SK-N-SH (cell line): ENCODE results near the gene IL4. TPM values are rescaled to one million over a fixed set of nuclear protein-coding genes. Genes with fewer than 3 reads are reported as not detected.
"Not testable (repeated sequence)": the region's sequence is repeated elsewhere in the genome, so short reads cannot be mapped to it uniquely, and the experiment has no call there.

Experiments
- CTCF ChIA-PET: fragments of 300-600, 350-600 bp; formaldehyde crosslinking; extraction: SDS; loops from one replicate; lab custom pipeline; 2021; lab: Yijun Ruan, JAX
- POLR2A ChIA-PET: fragments of 350-600 bp; sonication (Branson Sonifier 250); formaldehyde crosslinking; extraction: SDS; loops from one replicate; lab custom pipeline; 2020; ENCODE audit warnings: antibody characterized with exemption, inconsistent platforms; lab: Yijun Ruan, JAX
- DNase-seq: peaks from one replicate; pipeline ENCODE4 v3.0.0; 2012
- H2AFZ ChIP-seq: fragments of 200-600 bp; sonication (generic); 2 replicates; pipeline ENCODE4 v1.8.1; 2016; ENCODE audit warnings: antibody characterized with exemption, mild to moderate bottlenecking, low read depth
- H3F3A ChIP-seq: fragments of 200-600 bp; sonication (generic); replicated peaks from 2 replicates; pipeline ENCODE3; 2016; ENCODE audit warnings: antibody characterized with exemption, mild to moderate bottlenecking; ENCODE audit not compliant: insufficient read depth
- H3K27ac ChIP-seq, 2 experiments: fragments of 200-500 bp in 1 of 2; fragments of 200-600 bp in 1 of 2; sonication (Bioruptor generic) in 1 of 2; sonication (generic), shearing (Covaris generic) in 1 of 2; 2 replicates each; pipeline versions ENCODE4 v1.5.1 to v1.6.1; 2014 to 2016; ENCODE audit warnings: low read depth in 2 of 2, inconsistent platforms in 1 of 2, low read length in 1 of 2, mild to moderate bottlenecking in 1 of 2, mixed read lengths in 1 of 2
- H3K27me3 ChIP-seq: fragments of 200-600 bp; sonication (generic), shearing (Covaris generic); 2 replicates; pipeline ENCODE4 v1.6.1; 2016; ENCODE audit warnings: mixed run types; ENCODE audit not compliant: insufficient read depth
- H3K36me3 ChIP-seq, 2 experiments: fragments of 200-500 bp in 1 of 2; fragments of 200-600 bp in 1 of 2; sonication (Bioruptor generic) in 1 of 2; sonication (generic) in 1 of 2; replicated peaks in 1 of 2; 2 replicates each; pipeline versions ENCODE3 to v1.5.1; 2014 to 2016; ENCODE audit warnings: low read length in 1 of 2, mild to moderate bottlenecking in 1 of 2; ENCODE audit not compliant: insufficient read depth in 2 of 2, control insufficient read depth in 1 of 2
- H3K4me1 ChIP-seq, 2 experiments: fragments of 200-500 bp in 1 of 2; fragments of 200-600 bp in 1 of 2; sonication (Bioruptor generic) in 1 of 2; sonication (generic), shearing (Covaris generic) in 1 of 2; 2 replicates each; pipeline versions ENCODE4 v1.5.1 to v1.6.1; 2014 to 2016; ENCODE audit warnings: low read depth in 1 of 2, low read length in 1 of 2, mixed run types in 1 of 2; ENCODE audit not compliant: insufficient read depth in 2 of 2, control insufficient read depth in 1 of 2
- H3K4me2 ChIP-seq: fragments of 200-600 bp; sonication (generic), shearing (Covaris generic); 2 replicates; pipeline ENCODE4 v1.6.1; 2017; ENCODE audit warnings: mixed run types
- H3K4me3 ChIP-seq, 2 experiments: fragments of 200-500 bp in 1 of 2; fragments of 200-600 bp in 1 of 2; sonication (Bioruptor generic) in 1 of 2; sonication (generic), shearing (Covaris generic) in 1 of 2; 2 replicates each; pipeline versions ENCODE4 v1.5.1 to v1.8.1; 2014 to 2016; ENCODE audit warnings: low read depth in 2 of 2, inconsistent platforms in 1 of 2, low read length in 1 of 2, mild to moderate bottlenecking in 1 of 2, mixed read lengths in 1 of 2, moderate library complexity in 1 of 2
- H3K79me2 ChIP-seq: fragments of 200-600 bp; sonication (generic); 2 replicates; pipeline ENCODE4 v1.8.1; 2017; ENCODE audit warnings: mild to moderate bottlenecking; ENCODE audit not compliant: insufficient read depth
- H3K9ac ChIP-seq: fragments of 200-600 bp; sonication (generic); 2 replicates; pipeline ENCODE4 v1.6.1; 2017; ENCODE audit warnings: mixed run types
- H3K9me2 ChIP-seq: fragments of 200-600 bp; sonication (generic); 2 replicates; pipeline ENCODE4 v1.6.1; 2017; ENCODE audit warnings: mixed run types
- H3K9me3 ChIP-seq: fragments of 200-600 bp; sonication (generic); 2 replicates; pipeline ENCODE4 v1.6.1; 2017; ENCODE audit warnings: mixed run types, mild to moderate bottlenecking, moderate library complexity
- H4K20me1 ChIP-seq: fragments of 200-600 bp; sonication (generic); 2 replicates; pipeline ENCODE4 v1.6.1; 2017; ENCODE audit warnings: mild to moderate bottlenecking, mixed run types; ENCODE audit not compliant: insufficient read depth
- CHD2 ChIP-seq: fragments of 150-350 bp; IDR thresholded peaks from 2 replicates; pipeline ENCODE4 v1.6.1; 2018; ENCODE audit warnings: low read length; ENCODE audit not compliant: partially characterized antibody
- FOXJ3 ChIP-seq: sonication (generic); formaldehyde crosslinking; IDR thresholded peaks from 2 replicates; pipeline ENCODE4 v1.5.1; 2020; ENCODE audit warnings: mild to moderate bottlenecking, missing genetic modification reagents
- FOXM1 ChIP-seq: IDR thresholded peaks from 2 replicates; pipeline ENCODE4 v1.4.0; 2012; ENCODE audit warnings: low read depth, mild to moderate bottlenecking
- GABPA ChIP-seq: IDR thresholded peaks from 2 replicates; pipeline ENCODE4 v1.4.0; 2012; ENCODE audit warnings: low read depth, mild to moderate bottlenecking
- NRF1 ChIP-seq: IDR thresholded peaks from 2 replicates; pipeline ENCODE4 v1.6.1; 2012; ENCODE audit warnings: low read depth, mild to moderate bottlenecking, low read length
- PBX3 ChIP-seq: IDR thresholded peaks from 2 replicates; pipeline ENCODE4; 2012
- RAD21 ChIP-seq: IDR thresholded peaks from 2 replicates; pipeline ENCODE4 v1.6.1; 2012; ENCODE audit warnings: mild to moderate bottlenecking, low read length
- RCOR1 ChIP-seq: fragments of 150-350 bp; IDR thresholded peaks from 2 replicates; pipeline ENCODE4 v1.6.1; 2017; ENCODE audit warnings: antibody characterized with exemption, low read length
- REST ChIP-seq: IDR thresholded peaks from 2 replicates; pipeline ENCODE4 v1.6.1; 2012; ENCODE audit warnings: mild to moderate bottlenecking, low read depth, low read length, moderate library complexity
- RFX5 ChIP-seq: IDR thresholded peaks from 2 replicates; pipeline ENCODE4 v1.6.1; 2012; ENCODE audit warnings: mild to moderate bottlenecking, improper control_type of control experiment, low read length
- SIN3A ChIP-seq: IDR thresholded peaks from 2 replicates; pipeline ENCODE4 v1.6.1; 2012; ENCODE audit warnings: low read depth, mild to moderate bottlenecking, low read length, moderate library complexity, borderline replicate concordance
- SMC3 ChIP-seq: IDR thresholded peaks from 2 replicates; pipeline ENCODE4 v1.6.1; 2012; ENCODE audit warnings: low read depth, low read length, improper control_type of control experiment
- TAF1 ChIP-seq: IDR thresholded peaks from 2 replicates; pipeline ENCODE4 v1.6.1; 2012; ENCODE audit warnings: low read depth, mild to moderate bottlenecking, low read length, moderate library complexity, borderline replicate concordance
- TEAD4 ChIP-seq: IDR thresholded peaks from 2 replicates; pipeline ENCODE4 v1.4.0; 2012; ENCODE audit warnings: mild to moderate bottlenecking, borderline replicate concordance; ENCODE audit not compliant: insufficient read depth
- YY1 ChIP-seq: IDR thresholded peaks from 2 replicates; pipeline ENCODE4 v1.4.0; 2012; ENCODE audit warnings: low read depth, mild to moderate bottlenecking
- ZBTB33 ChIP-seq: IDR thresholded peaks from 2 replicates; pipeline ENCODE4 v1.4.0; 2012; ENCODE audit warnings: low read depth, borderline replicate concordance
- WGBS: methylation state at CpG from one replicate; pipeline ENCODE4 v1.1.6; 2017; ENCODE audit warnings: low lambda C conversion rate; 5-methylcytosine and 5-hydroxymethylcytosine counted together
- polyA plus RNA-seq, 3 experiments: library from polyadenylated mRNA; depleted of rRNA; stranded (reverse); fragments of >200 nt; gene quantifications; 2 replicates each; pipeline ENCODE4 v1.2.3, GENCODE V29; 2012

The IL4 gene
- polyA plus RNA-seq, 1 of the 3 experiments (the other 2 are of a cell fraction), result not detected

- Histone ChIP-seq H3F3A (no peaks in the 10 kb centered on the region), H3K9me3 (no peaks in the 10 kb centered on the region), H3K36me3 (peaks cover 21 to 38% of the 10 kb centered on the region in 2 experiments), H3K27ac (no peak overlapping the region), H3K9me2 (no peaks in the 10 kb centered on the region), H3K4me3 (no peak overlapping the region), H3K4me2 (no peak overlapping the region), H3K4me1 (no peaks in the 10 kb centered on the region)
- ChIA-PET POLR2A (no interaction called here), CTCF (interaction anchor here (1.6 to 1.7 kb wide), 3 partner anchors 9 to 191 kb away, joined by 4 to 5 read pairs (median 4); no protein-coding TSS in a partner anchor)
- no peak for DNase-seq
- TF ChIP-seq FOXJ3 (no peak), YY1 (no peak), SIN3A (no peak), RAD21 (no peak), RCOR1 (no peak), CHD2 (no peak), FOXM1 (no peak), GABPA (no peak), SMC3 (no peak), NRF1 (no peak), REST (no peak), RFX5 (no peak), TAF1 (no peak), TEAD4 (no peak), PBX3 (no peak), ZBTB33 (no peak)
- TF ChIP-seq, all 33 proteins: peak for 0
- H3K9ac ChIP-seq, result no peak overlapping the region
- H3K27me3 ChIP-seq, result no peaks in the 10 kb centered on the region
- no peaks in the 10 kb centered on the region for H3K79me2 ChIP-seq
- no peaks in the 10 kb centered on the region for H4K20me1 ChIP-seq
- 98% methylated on average over 5 of the region's 5 CpGs for WGBS
- H2AFZ ChIP-seq, result no peak overlapping the region
Observed at GRCh38 chr5:132629230-132629944, 44.4 kb upstream of the IL4 start.

GRCh38 chr5:132633587-132633986 lies 40.2 kb upstream of the IL4 start:
- H3K4me3 ChIP-seq, H4K20me1 ChIP-seq, DNase-seq, POLR2A ChIA-PET, H3K9ac ChIP-seq, H3K9me3 ChIP-seq, H3K27ac ChIP-seq, H3K27me3 ChIP-seq, H3F3A ChIP-seq, H2AFZ ChIP-seq, H3K9me2 ChIP-seq, H3K4me2 ChIP-seq, H3K79me2 ChIP-seq, H3K4me1 ChIP-seq: not testable (repeated sequence)
- WGBS, result 98% methylated on average over 4 of the region's 4 CpGs
- peaks cover 50 to 53% of the 10 kb centered on the region in 2 experiments for H3K36me3 ChIP-seq
- CTCF ChIA-PET, result interaction anchor here (1.6 to 2.4 kb wide), 2 partner anchors 8 to 9 kb away, joined by 3 to 6 read pairs; no protein-coding TSS in a partner anchor
